SK-N-SH (cell line): ENCODE results near the gene VASN.

Source experiments
- CTCF ChIP-seq: fragments of 200-600 bp; sonication (generic); IDR thresholded peaks from 2 replicates; pipeline ENCODE4 v1.6.1; 2017; ENCODE audit warnings: antibody characterized with exemption, mild to moderate bottlenecking, moderate library complexity
- EP300 ChIP-seq, 2 experiments: IDR thresholded peaks; 2 replicates each; pipeline versions ENCODE4 v1.4.0 to v1.6.1; 2012; ENCODE audit warnings: borderline replicate concordance in 1 of 2, low read depth in 1 of 2, low read length in 1 of 2
- FOSL2 ChIP-seq: IDR thresholded peaks from 2 replicates; pipeline ENCODE4 v1.4.0; 2012; ENCODE audit warnings: low read depth, mild to moderate bottlenecking, moderate library complexity, borderline replicate concordance
- JUND ChIP-seq: IDR thresholded peaks from 2 replicates; pipeline ENCODE4 v1.4.0; 2012
- MXI1 ChIP-seq: IDR thresholded peaks from 2 replicates; pipeline ENCODE4 v1.6.1; 2012; ENCODE audit warnings: mild to moderate bottlenecking, low read depth, low read length, improper control_type of control experiment
- POLR2AphosphoS5 ChIP-seq: IDR thresholded peaks from 2 replicates; pipeline ENCODE4 v1.6.1; 2012; ENCODE audit warnings: low read depth, low read length
- RXRA ChIP-seq: IDR thresholded peaks from 2 replicates; pipeline ENCODE4 v1.4.0; 2012; ENCODE audit warnings: low read depth, mild to moderate bottlenecking, borderline replicate concordance
- TF ChIP-seq, protein P1 (sequence below): IDR thresholded peaks from 2 replicates; pipeline ENCODE4 v1.6.1; 2012; ENCODE audit warnings: mild to moderate bottlenecking, low read depth, low read length, moderate library complexity

DNA sequence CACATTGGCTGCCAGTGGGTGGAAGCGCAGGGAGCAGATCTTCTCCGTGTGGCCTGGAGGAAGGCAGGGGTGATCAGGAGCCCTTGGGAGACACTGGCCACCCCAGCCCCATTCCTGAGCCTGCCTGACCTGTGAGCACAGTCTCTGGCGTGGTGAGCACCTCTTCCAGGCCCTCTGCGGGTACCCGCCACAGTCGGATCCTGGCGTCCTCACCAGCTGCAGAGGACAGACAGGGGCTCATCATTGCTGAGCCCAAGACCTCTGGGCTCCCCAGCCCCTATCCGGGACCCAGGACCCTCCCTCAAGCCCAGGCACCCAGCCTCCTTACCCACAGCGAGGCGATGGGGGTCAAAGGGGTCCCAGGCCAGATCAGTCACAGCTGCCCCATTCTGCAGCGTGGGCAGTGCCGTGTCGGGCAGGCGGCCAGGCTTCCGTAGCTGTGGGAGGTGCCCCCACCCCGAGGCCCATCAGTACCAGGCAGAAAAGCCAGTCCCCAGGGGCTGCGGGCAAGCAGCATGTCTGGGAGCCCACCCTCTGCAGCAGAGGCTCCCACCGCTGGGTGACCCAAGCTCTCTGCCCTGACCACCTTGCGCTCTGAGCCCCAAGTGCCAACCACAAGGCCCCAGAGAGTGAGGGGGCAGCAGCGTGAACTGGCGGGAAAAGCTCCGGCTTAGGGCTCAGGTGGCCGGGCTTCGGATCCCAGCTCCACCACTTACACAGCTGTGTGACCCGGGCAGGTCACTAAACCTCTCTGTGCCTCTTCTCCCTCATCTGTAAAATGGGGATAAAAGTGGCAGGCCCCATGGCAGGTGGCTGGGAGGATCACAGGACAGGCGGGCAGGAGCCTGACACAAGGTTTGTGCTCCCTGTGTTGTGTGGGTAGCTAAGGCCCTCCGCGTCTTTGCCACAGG, 10.4 kb upstream of the VASN start:
- no peak for TF ChIP-seq RXRA
- TF ChIP-seq, protein P1, sequence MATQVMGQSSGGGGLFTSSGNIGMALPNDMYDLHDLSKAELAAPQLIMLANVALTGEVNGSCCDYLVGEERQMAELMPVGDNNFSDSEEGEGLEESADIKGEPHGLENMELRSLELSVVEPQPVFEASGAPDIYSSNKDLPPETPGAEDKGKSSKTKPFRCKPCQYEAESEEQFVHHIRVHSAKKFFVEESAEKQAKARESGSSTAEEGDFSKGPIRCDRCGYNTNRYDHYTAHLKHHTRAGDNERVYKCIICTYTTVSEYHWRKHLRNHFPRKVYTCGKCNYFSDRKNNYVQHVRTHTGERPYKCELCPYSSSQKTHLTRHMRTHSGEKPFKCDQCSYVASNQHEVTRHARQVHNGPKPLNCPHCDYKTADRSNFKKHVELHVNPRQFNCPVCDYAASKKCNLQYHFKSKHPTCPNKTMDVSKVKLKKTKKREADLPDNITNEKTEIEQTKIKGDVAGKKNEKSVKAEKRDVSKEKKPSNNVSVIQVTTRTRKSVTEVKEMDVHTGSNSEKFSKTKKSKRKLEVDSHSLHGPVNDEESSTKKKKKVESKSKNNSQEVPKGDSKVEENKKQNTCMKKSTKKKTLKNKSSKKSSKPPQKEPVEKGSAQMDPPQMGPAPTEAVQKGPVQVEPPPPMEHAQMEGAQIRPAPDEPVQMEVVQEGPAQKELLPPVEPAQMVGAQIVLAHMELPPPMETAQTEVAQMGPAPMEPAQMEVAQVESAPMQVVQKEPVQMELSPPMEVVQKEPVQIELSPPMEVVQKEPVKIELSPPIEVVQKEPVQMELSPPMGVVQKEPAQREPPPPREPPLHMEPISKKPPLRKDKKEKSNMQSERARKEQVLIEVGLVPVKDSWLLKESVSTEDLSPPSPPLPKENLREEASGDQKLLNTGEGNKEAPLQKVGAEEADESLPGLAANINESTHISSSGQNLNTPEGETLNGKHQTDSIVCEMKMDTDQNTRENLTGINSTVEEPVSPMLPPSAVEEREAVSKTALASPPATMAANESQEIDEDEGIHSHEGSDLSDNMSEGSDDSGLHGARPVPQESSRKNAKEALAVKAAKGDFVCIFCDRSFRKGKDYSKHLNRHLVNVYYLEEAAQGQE, result no peak
- no peak for TF ChIP-seq CTCF
- TF ChIP-seq JUND, result no peak
- no peak for TF ChIP-seq EP300 (IDR thresholded peaks at IDR 0.05; ENCODE audit: borderline replicate concordance in 1 of 2, low read depth in 1 of 2, low read length in 1 of 2)
- TF ChIP-seq POLR2AphosphoS5, result no peak
- TF ChIP-seq FOSL2, result no peak
- no peak for TF ChIP-seq MXI1
